ENCODE data around the gene IGSF3. TPM values are rescaled to one million over a fixed set of nuclear protein-coding genes. Genes with fewer than 3 reads are reported as not detected.

IGSF3 gene
- total and polyA plus RNA-seq, 7 donors = 0.34 to 1.2 (median 0.49) TPM

GRCh38 chr1:116569776-116570357 is 97.7 kb downstream of the IGSF3 start:
- ATAC-seq = peak in 1 of 4 donors; percentile 6
- no peaks in the 10 kb centered on the region for H3K27me3 ChIP-seq (ENCODE audit: insufficient read depth in 3 of 3, low read length in 2 of 3)
- peak overlapping the region; percentile 95 for H3K27ac ChIP-seq
- peak; percentile 34 to 64 for DNase-seq
- no peaks in the 10 kb centered on the region for H3K4me1 ChIP-seq
- intact Hi-C loops (cut with DNase I) = loop anchor here in 1 of 2 donors (2.0 to 10.0 kb wide), 2 partner anchors 155 to 491 kb away; partner anchors contain the start of gene TTF2
- no peaks in the 10 kb centered on the region for H3K9me3 ChIP-seq
- peak overlapping the region; percentile 90 for H3K4me3 ChIP-seq
- TF ChIP-seq CTCF (IDR thresholded peaks at IDR 0.05) = no peak
- WGBS, 3 donors = 35 to 48% (median 36%) methylated on average over 22 of the region's 22 CpGs
- no peaks in the 10 kb centered on the region for H3K36me3 ChIP-seq (ENCODE audit: insufficient read depth in 1 of 2, low read depth in 1 of 2)

GRCh38 chr1:116569381-116569670 is 98.2 kb downstream of the IGSF3 start:
- intact Hi-C loops (cut with DNase I) = no loop called here
- Histone ChIP-seq H3K9me3 (no peaks in the 10 kb centered on the region), H3K27me3 (ENCODE audit: insufficient read depth in 3 of 3, low read length in 2 of 3) (no peaks in the 10 kb centered on the region), H3K36me3 (ENCODE audit: insufficient read depth in 1 of 2, low read depth in 1 of 2) (no peaks in the 10 kb centered on the region), H3K4me1 (no peaks in the 10 kb centered on the region), H3K4me3 (no peak overlapping the region), H3K27ac (no peak overlapping the region)
- no peak for DNase-seq
- no peak for ATAC-seq
- TF ChIP-seq CTCF (IDR thresholded peaks at IDR 0.05) = no peak

- ATAC-seq (no peak), DNase-seq (no peak)
- Histone ChIP-seq H3K4me1 (no peaks in the 10 kb centered on the region), H3K9me3 (no peaks in the 10 kb centered on the region), H3K27me3 (ENCODE audit: insufficient read depth in 3 of 3, low read length in 2 of 3) (no peaks in the 10 kb centered on the region), H3K4me3 (no peak overlapping the region), H3K36me3 (ENCODE audit: insufficient read depth in 1 of 2, low read depth in 1 of 2) (no peaks in the 10 kb centered on the region), H3K27ac (no peak overlapping the region)
- no peak for TF ChIP-seq CTCF (IDR thresholded peaks at IDR 0.05)
- intact Hi-C loops (cut with DNase I) = no loop called here
- 88 to 97% (median 92%) methylated on average over 2 of the region's 2 CpGs for WGBS, 3 donors
Observed at GRCh38 chr1:116568662-116569380, 98.7 kb downstream of the IGSF3 start.

- no peaks in the 10 kb centered on the region for H3K9me3 ChIP-seq
- no peak for DNase-seq
- TF ChIP-seq CTCF (IDR thresholded peaks at IDR 0.05) = no peak
- 77 to 79% (median 77%) methylated on average over 4 of the region's 4 CpGs for WGBS, 3 donors
- no peak overlapping the region for H3K27ac ChIP-seq
- intact Hi-C loops (cut with DNase I) = no loop called here
- no peaks in the 10 kb centered on the region for H3K36me3 ChIP-seq (ENCODE audit: insufficient read depth in 1 of 2, low read depth in 1 of 2)
- no peak overlapping the region for H3K4me3 ChIP-seq
- H3K27me3 ChIP-seq (ENCODE audit: insufficient read depth in 3 of 3, low read length in 2 of 3) = no peaks in the 10 kb centered on the region
- H3K4me1 ChIP-seq = no peaks in the 10 kb centered on the region
- ATAC-seq = no peak
Observed at GRCh38 chr1:116567790-116568661, 99.5 kb downstream of the IGSF3 start.

Data from psoas muscle (tissue), 8 donors.